COLO668 (cell line): Measurements from ENCODE around the gene PRRG3.

Source experiments
- DNase-seq: peaks from one replicate; lab custom pipeline; 2025; ENCODE audit not compliant: unreplicated experiment; lab: John Stamatoyannopoulos, UW

The PRRG3 gene

GRCh38 chrX:151742311-151742710 is 47.1 kb downstream of the PRRG3 start:
- DNase-seq, result no peak

- DNase-seq, result no peak
Observed at GRCh38 chrX:151743651-151744470, 48.6 kb downstream of the PRRG3 start.

DNA sequence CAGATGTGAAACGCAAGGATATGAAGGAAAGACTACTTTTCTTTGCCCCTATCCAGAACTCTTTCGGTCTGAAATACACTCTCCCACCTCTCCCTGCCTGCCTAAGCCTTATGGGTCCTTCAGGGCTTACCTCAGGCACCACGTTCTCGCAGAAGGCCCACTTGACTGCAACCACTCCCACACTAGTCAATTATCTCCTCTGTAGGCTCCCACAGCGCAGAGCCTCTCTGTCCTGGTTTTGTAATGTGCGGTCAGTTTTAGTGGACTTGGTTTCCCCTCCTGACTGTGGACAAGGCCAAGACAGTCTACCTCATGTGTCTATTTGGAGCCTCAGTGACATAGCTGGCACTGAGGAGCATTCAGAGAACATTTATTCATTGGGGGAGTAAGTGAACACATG is 50.4 kb downstream of the PRRG3 start:
- DNase-seq, result no peak

- no peak for DNase-seq
Observed at GRCh38 chrX:151746502-151746901, 51.2 kb downstream of the PRRG3 start.

DNA sequence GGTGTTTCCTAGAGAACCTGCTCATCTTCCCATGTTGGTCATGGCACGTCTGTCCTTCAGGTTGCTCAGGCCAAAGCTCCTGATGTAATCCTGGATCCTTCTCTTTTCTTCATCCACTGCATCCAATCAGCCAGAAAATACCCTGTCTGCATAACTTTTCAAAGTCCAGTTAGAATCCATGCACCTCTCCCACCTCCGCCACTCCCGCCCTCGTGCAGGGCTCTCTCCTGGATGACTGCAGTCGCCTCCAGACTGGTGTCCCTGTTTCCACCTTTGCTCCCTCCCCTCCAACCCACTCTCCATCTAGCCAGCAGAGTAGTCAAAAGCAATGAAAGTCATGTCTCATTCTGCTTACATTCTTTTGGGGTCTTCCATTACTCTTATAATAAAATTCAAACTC is 55.3 kb downstream of the PRRG3 start:
- DNase-seq, result no peak

- DNase-seq, result no peak
Observed at GRCh38 chrX:151752847-151753246, 57.6 kb downstream of the PRRG3 start.

DNA sequence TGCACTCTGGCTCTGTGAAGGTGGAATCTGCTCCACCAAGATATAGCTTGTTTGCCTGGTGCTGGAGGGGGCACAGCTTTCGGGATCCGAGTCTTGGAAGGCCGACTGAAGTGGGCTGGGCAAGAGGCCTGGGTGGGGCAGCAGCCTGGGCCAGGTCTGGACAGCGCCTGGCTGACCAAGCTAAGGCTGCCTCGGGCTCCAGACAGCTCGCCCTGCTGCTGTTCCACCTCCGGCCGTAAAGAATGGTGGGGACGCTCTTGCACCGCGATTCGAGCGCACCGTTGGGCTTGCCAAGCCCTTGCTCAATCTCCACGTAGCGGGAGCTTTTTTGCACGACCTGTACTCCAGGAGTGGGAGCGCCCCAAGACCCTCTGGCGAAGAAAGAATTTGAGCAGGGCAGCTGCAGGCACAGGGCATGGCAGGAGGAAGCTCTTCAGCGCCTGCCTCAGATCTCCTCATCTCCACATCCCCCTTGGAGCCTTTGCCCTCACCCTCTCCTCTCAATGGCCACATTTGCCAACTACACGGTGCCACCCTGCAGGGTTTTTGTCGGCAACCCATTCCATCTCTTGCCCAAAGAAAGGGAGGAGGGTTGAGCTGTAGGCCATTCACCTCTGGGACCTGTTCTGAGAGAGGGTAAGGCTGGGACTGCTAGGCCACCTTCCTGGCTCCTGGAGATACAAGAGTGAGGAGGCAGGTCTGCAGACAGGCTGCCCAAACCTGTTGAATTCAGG is 58.2 kb downstream of the PRRG3 start:
- DNase-seq, result peak; percentile 44

- DNase-seq, result peak; percentile 8
Observed at GRCh38 chrX:151754047-151754429, 58.8 kb downstream of the PRRG3 start.

DNA sequence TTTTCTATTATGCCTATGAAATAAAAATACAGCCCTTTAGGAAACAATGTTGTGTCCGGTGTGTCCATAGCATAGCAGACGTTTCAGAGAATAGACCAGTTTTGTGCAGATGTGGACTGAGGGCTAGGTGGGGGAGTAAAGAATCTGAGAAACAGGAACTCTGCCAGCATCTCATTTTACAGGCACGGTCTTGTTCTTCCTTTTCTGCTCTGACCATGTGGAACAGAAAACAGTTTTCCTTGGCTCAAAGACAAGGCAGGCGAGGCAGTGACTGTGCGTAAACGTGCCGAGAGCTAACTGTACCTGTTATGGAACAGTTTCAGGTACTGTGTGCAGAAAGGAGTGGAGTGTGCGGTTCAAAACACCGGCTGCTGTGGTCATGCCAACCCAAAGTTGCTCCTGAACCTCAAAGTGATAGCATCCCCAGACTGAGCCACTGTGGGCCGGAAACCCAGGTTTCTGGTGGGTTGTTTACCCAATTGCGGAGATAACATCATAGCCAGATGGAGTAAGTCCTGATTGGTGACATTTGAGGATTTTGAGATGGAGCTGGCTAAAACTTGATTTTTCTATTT is 59.5 kb downstream of the PRRG3 start:
- no peak for DNase-seq
